Esophagus muscularis mucosa (tissue), 4 donors: ENCODE data around the gene LHX4. TPM values are rescaled to one million over a fixed set of nuclear protein-coding genes. Genes with fewer than 3 reads are reported as not detected.

Source experiments
- DNase-seq: peaks from one replicate; pipeline ENCODE4 v3.0.0-alpha.2; 2017; ENCODE audit errors: extremely low spot score
- H3K27ac ChIP-seq, 4 donors: fragments of 200-600 bp; sonication (generic); replicated peaks in 1 of 4; 1 replicate in 3 of 4; 2 replicates in 1 of 4; pipeline ENCODE4 v1.5.1; 2016 to 2019; ENCODE audit warnings: mild to moderate bottlenecking in 1 of 4
- H3K27me3 ChIP-seq, 4 donors: fragments of 200-600 bp; sonication (generic); one replicate each; pipeline versions ENCODE4 v1.5.1 to v1.6.0; 2016 to 2019
- H3K36me3 ChIP-seq, 4 donors: fragments of 200-600 bp; sonication (generic); one replicate each; pipeline ENCODE4 v1.5.1; 2016 to 2019
- H3K4me1 ChIP-seq, 4 donors: fragments of 200-600 bp; sonication (generic); one replicate each; pipeline ENCODE4 v1.5.1; 2016 to 2019
- H3K4me3 ChIP-seq, 4 donors: fragments of 200-600 bp; sonication (generic); 1 replicate in 2 of 4; 2 replicates in 2 of 4; pipeline ENCODE4 v1.5.1; 2016 to 2019; ENCODE audit warnings: mild to moderate bottlenecking in 4 of 4, moderate library complexity in 1 of 4
- H3K9me3 ChIP-seq, 4 donors: fragments of 200-600 bp; sonication (generic); 1 replicate in 3 of 4; 2 replicates in 1 of 4; pipeline ENCODE4 v1.5.1; 2016 to 2019
- CTCF ChIP-seq, 3 experiments: fragments of 200-600 bp in 2 of 3; fragments of 450-650 bp in 1 of 3; sonication (generic) in 2 of 3; IDR thresholded peaks; one replicate each; pipeline ENCODE4 v1.5.1; 2017 to 2019; ENCODE audit warnings: antibody characterized with exemption in 3 of 3, mild to moderate bottlenecking in 2 of 3, moderate library complexity in 1 of 3
- EP300 ChIP-seq: sonication (generic); formaldehyde crosslinking; IDR thresholded peaks from one replicate; pipeline ENCODE4 v1.6.1; 2017; ENCODE audit warnings: antibody characterized with exemption
- POLR2A ChIP-seq: fragments of 450-650 bp; IDR thresholded peaks from one replicate; pipeline ENCODE4 v1.6.1; 2017; ENCODE audit warnings: antibody characterized with exemption, moderate library complexity, mild to moderate bottlenecking, low read depth
- POLR2AphosphoS5 ChIP-seq, 2 donors: sonication (generic); formaldehyde crosslinking; IDR thresholded peaks; one replicate each; pipeline ENCODE4 v1.6.1; 2017; ENCODE audit warnings: antibody characterized with exemption in 2 of 2
- WGBS: methylation state at CpG from one replicate; pipeline ENCODE4 v1.1.5; 2018; 5-methylcytosine and 5-hydroxymethylcytosine counted together
- intact Hi-C: fragments of 100-400 bp; cut with DNase I; formaldehyde crosslinking; loops from one replicate; pipeline ENCODE4 v1.15.1; 2023
- total RNA-seq, 4 donors: library from RNA; depleted of rRNA; stranded (reverse); fragments of >200 nt; gene quantifications; one replicate each; pipeline versions ENCODE4 v1.1.0 to v1.2.1, GENCODE V29; 2016

Gene LHX4
- total RNA-seq, 4 donors from 2014 or later, result not detected

- no peak for DNase-seq
- no peaks in the 10 kb centered on the region for H3K9me3 ChIP-seq
- intact Hi-C loops, result no loop called here
- no peaks in the 10 kb centered on the region for H3K27me3 ChIP-seq
- H3K4me1 ChIP-seq, result no peaks in the 10 kb centered on the region
- TF ChIP-seq EP300 (no peak), POLR2A (no peak), POLR2AphosphoS5 (IDR thresholded peaks at IDR 0.05) (no peak), CTCF (IDR thresholded peaks at IDR 0.05) (no peak)
- H3K4me3 ChIP-seq, result no peak overlapping the region
- no peak overlapping the region for H3K27ac ChIP-seq
- no peaks in the 10 kb centered on the region for H3K36me3 ChIP-seq
- 86% methylated on average over 7 of the region's 7 CpGs for WGBS
Measured at GRCh38 chr1:180299479-180300221, 69.6 kb downstream of the LHX4 start.

- Histone ChIP-seq H3K4me3 (no peak overlapping the region), H3K27me3 (no peaks in the 10 kb centered on the region), H3K27ac (no peak overlapping the region), H3K36me3 (no peaks in the 10 kb centered on the region), H3K9me3 (no peaks in the 10 kb centered on the region), H3K4me1 (no peaks in the 10 kb centered on the region)
- WGBS, result 88% methylated on average over 2 of the region's 2 CpGs
- intact Hi-C loops, result no loop called here
- DNase-seq, result no peak
- TF ChIP-seq POLR2A (no peak), POLR2AphosphoS5 (IDR thresholded peaks at IDR 0.05) (no peak), CTCF (IDR thresholded peaks at IDR 0.05) (no peak), EP300 (no peak)
Measured at GRCh38 chr1:180301135-180301742, 71.2 kb downstream of the LHX4 start.

- Histone ChIP-seq H3K9me3 (no peaks in the 10 kb centered on the region), H3K4me1 (no peaks in the 10 kb centered on the region), H3K4me3 (no peak overlapping the region), H3K27ac (no peak overlapping the region), H3K27me3 (no peaks in the 10 kb centered on the region), H3K36me3 (peaks cover 0 to 8% (median 0%) of the 10 kb centered on the region in 4 donors)
- WGBS, result 91% methylated on average over 1 of the region's 1 CpG
- no peak for TF ChIP-seq CTCF (IDR thresholded peaks at IDR 0.05)
- TF ChIP-seq POLR2A, result no peak
- TF ChIP-seq EP300, result no peak
- no peak for TF ChIP-seq POLR2AphosphoS5 (IDR thresholded peaks at IDR 0.05)
- intact Hi-C loops, result no loop called here
- DNase-seq, result no peak
Measured at GRCh38 chr1:180309338-180309737, 79.3 kb downstream of the LHX4 start.

GRCh38 chr1:180310095-180310494 is 80.0 kb downstream of the LHX4 start:
- Histone ChIP-seq H3K27me3 (no peaks in the 10 kb centered on the region), H3K27ac (no peak overlapping the region), H3K9me3 (no peaks in the 10 kb centered on the region), H3K36me3 (peaks cover 0 to 8% (median 0%) of the 10 kb centered on the region in 4 donors), H3K4me1 (no peaks in the 10 kb centered on the region), H3K4me3 (no peak overlapping the region)
- DNase-seq, result no peak
- intact Hi-C loops, result no loop called here
- WGBS, result 86% methylated on average over 3 of the region's 3 CpGs
- TF ChIP-seq POLR2AphosphoS5 (IDR thresholded peaks at IDR 0.05) (no peak), POLR2A (no peak)

GRCh38 chr1:180311011-180311730 is 81.1 kb downstream of the LHX4 start:
- 92% methylated on average over 4 of the region's 4 CpGs for WGBS
- intact Hi-C loops, result no loop called here
- DNase-seq, result no peak
- TF ChIP-seq POLR2AphosphoS5 (IDR thresholded peaks at IDR 0.05) (no peak), EP300 (no peak), POLR2A (no peak), CTCF (IDR thresholded peaks at IDR 0.05) (no peak)
- Histone ChIP-seq H3K4me1 (no peaks in the 10 kb centered on the region), H3K27me3 (no peaks in the 10 kb centered on the region), H3K36me3 (peaks cover 0 to 8% (median 0%) of the 10 kb centered on the region in 4 donors), H3K9me3 (no peaks in the 10 kb centered on the region), H3K4me3 (no peak overlapping the region), H3K27ac (no peak overlapping the region)
